Measurements from ENCODE around the gene TIE1. TPM values are rescaled to one million over a fixed set of nuclear protein-coding genes. Genes with fewer than 3 reads are reported as not detected.

The TIE1 gene
- total RNA-seq, 6 donors from 2014 or later: 23.9 to 170 (median 51.4) TPM

DNA sequence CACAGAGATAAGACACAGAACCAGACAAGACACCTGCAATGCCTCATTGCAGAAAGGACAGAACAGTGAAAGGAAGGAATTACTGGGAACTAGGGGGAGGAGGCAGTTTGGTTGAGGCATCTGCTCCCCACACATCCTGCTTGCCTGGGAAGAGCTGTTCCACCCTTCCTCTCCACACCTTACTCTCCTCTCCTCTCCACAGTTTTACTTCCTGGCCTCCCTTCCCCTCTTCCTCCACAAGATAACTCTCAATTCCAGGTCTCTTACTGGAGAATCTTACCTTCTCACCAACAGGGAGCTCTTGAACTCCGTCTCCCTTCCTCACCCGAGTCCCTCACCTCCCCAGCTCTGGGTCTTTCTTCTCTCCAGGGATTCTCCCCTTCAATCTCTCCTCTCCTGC, 64.9 kb downstream of the TIE1 start:
- Histone ChIP-seq H3K27me3 (no peaks in the 10 kb centered on the region), H3K4me1 (peaks cover 25 to 41% (median 31%) of the 10 kb centered on the region in 4 donors), H3K4me3 (peak overlapping the region in 2 of 4 donors; percentile 82 to 90), H3K9me3 (no peaks in the 10 kb centered on the region), H3K27ac (peak overlapping the region; percentile 93 to 98 (median 98)), H3K36me3 (peaks cover 15 to 49% (median 42%) of the 10 kb centered on the region in 4 donors)
- ATAC-seq (ENCODE audit: low FRiP score in 2 of 2) (no peak), DNase-seq (no peak)
- WGBS, 2 donors: 67 to 79% methylated on average over 2 of the region's 2 CpGs
- TF ChIP-seq, protein P1, sequence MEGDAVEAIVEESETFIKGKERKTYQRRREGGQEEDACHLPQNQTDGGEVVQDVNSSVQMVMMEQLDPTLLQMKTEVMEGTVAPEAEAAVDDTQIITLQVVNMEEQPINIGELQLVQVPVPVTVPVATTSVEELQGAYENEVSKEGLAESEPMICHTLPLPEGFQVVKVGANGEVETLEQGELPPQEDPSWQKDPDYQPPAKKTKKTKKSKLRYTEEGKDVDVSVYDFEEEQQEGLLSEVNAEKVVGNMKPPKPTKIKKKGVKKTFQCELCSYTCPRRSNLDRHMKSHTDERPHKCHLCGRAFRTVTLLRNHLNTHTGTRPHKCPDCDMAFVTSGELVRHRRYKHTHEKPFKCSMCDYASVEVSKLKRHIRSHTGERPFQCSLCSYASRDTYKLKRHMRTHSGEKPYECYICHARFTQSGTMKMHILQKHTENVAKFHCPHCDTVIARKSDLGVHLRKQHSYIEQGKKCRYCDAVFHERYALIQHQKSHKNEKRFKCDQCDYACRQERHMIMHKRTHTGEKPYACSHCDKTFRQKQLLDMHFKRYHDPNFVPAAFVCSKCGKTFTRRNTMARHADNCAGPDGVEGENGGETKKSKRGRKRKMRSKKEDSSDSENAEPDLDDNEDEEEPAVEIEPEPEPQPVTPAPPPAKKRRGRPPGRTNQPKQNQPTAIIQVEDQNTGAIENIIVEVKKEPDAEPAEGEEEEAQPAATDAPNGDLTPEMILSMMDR (IDR thresholded peaks at IDR 0.05): no peak

GRCh38 chr1:43366179-43366578, 65.4 kb downstream of the TIE1 start:
- Histone ChIP-seq H3K4me3 (peak overlapping the region in 3 of 4 donors; percentile 82 to 90 (median 88)), H3K4me1 (peaks cover 25 to 41% (median 31%) of the 10 kb centered on the region in 4 donors), H3K27me3 (no peaks in the 10 kb centered on the region), H3K27ac (peak overlapping the region; percentile 93 to 98 (median 98)), H3K36me3 (peaks cover 15 to 44% (median 37%) of the 10 kb centered on the region in 4 donors), H3K9me3 (no peaks in the 10 kb centered on the region)
- TF ChIP-seq POLR2AphosphoS5 (IDR thresholded peaks at IDR 0.05) (peak in 1 of 2 donors; percentile 57), POLR2A (IDR thresholded peaks at IDR 0.05) (peak in 1 of 4 donors; percentile 47), EP300 (IDR thresholded peaks at IDR 0.05) (no peak)
- DNase-seq (peak; percentile 83 to 87), ATAC-seq (ENCODE audit: low FRiP score in 2 of 2) (peak in 1 of 2 donors; percentile 8)
- 54 to 67% methylated on average over 9 to 11 of the region's 11 CpGs for WGBS, 2 donors

DNA sequence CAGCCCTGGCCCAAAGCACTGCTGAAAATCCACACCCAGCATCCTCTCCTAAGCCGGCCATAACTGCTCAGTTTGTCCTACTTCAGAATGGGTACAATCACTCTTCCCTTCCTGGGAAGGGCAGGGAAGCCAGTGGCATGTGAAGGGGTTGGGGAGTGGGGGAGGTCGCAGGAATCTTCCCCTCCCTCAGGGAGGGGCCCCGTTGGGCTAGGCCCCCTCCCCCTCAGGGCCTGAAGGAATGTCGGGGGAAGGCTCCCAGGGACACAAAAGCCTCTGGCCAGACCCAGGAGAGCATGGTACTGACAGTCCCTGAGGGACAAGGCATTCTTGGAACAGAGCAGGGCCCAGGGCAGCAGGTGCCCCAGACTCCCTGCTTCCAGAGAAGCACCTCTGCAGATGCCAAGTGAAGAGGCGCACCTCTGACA, 65.8 kb downstream of the TIE1 start:
- Histone ChIP-seq H3K4me1 (peaks cover 25 to 41% (median 31%) of the 10 kb centered on the region in 4 donors), H3K4me3 (peak overlapping the region; percentile 68 to 90 (median 85)), H3K27ac (peak overlapping the region; percentile 93 to 98 (median 98)), H3K27me3 (no peaks in the 10 kb centered on the region), H3K36me3 (peaks cover 15 to 40% (median 34%) of the 10 kb centered on the region in 4 donors), H3K9me3 (no peaks in the 10 kb centered on the region)
- 28% methylated on average over 5 of the region's 5 CpGs; no CpG with 5 or more reads in 1 of the 2 donors for WGBS, 2 donors
- TF ChIP-seq, protein P1 (IDR thresholded peaks at IDR 0.05): no peak
- TF ChIP-seq POLR2A (IDR thresholded peaks at IDR 0.05) (no peak), EP300 (IDR thresholded peaks at IDR 0.05) (no peak), POLR2AphosphoS5 (IDR thresholded peaks at IDR 0.05) (peak in 1 of 2 donors; percentile 2)
- ATAC-seq (ENCODE audit: low FRiP score in 2 of 2) (no peak), DNase-seq (no peak)

GRCh38 chr1:43367026-43367903, 66.5 kb downstream of the TIE1 start:
- Histone ChIP-seq H3K4me3 (peak overlapping the region; percentile 68 to 90 (median 85)), H3K9me3 (no peaks in the 10 kb centered on the region), H3K4me1 (peaks cover 25 to 41% (median 31%) of the 10 kb centered on the region in 4 donors), H3K36me3 (peaks cover 15 to 33% (median 28%) of the 10 kb centered on the region in 4 donors), H3K27me3 (no peaks in the 10 kb centered on the region), H3K27ac (peak overlapping the region; percentile 93 to 98 (median 98))
- TF ChIP-seq, protein P1 (IDR thresholded peaks at IDR 0.05): no peak
- no peak for TF ChIP-seq POLR2AphosphoS5 (IDR thresholded peaks at IDR 0.05)
- no peak for TF ChIP-seq EP300 (IDR thresholded peaks at IDR 0.05)
- TF ChIP-seq POLR2A (IDR thresholded peaks at IDR 0.05): peak in 1 of 4 donors; percentile 6
- DNase-seq: peak; percentile 30 to 88
- 0% methylated on average over 17 to 37 of the region's 48 CpGs for WGBS, 2 donors
- peak; percentile 78 to 81 for ATAC-seq (ENCODE audit: low FRiP score in 2 of 2)

- Histone ChIP-seq H3K9me3 (no peaks in the 10 kb centered on the region), H3K4me3 (peak within 1 kb of the TSS; percentile 68 to 90 (median 85)), H3K36me3 (peaks cover 15 to 25% (median 22%) of the 10 kb centered on the region in 4 donors), H3K27ac (peak within 1 kb of the TSS; percentile 93 to 98 (median 98)), H3K27me3 (no peaks in the 10 kb centered on the region), H3K4me1 (peaks cover 25 to 41% (median 31%) of the 10 kb centered on the region in 4 donors)
- 0% methylated on average over 9 to 30 of the region's 58 CpGs for WGBS, 2 donors
- ATAC-seq (ENCODE audit: low FRiP score in 2 of 2) (peak; percentile 92 to 98), DNase-seq (peak; percentile 95 to 99)
- peak in 3 of 4 donors; percentile 78 to 92 (median 80) for TF ChIP-seq POLR2A (IDR thresholded peaks at IDR 0.05)
- TF ChIP-seq, protein P1 (IDR thresholded peaks at IDR 0.05): peak in 3 of 6 experiments; percentile 22 to 41 (median 38)
- peak; percentile 62 to 79 for TF ChIP-seq POLR2AphosphoS5 (IDR thresholded peaks at IDR 0.05)
- TF ChIP-seq EP300 (IDR thresholded peaks at IDR 0.05): no peak
Measured at GRCh38 chr1:43367904-43368645, 67.3 kb downstream of the TIE1 start, which contains the start of gene ELOVL1. Gene ELOVL1, minus strand, starts transcription at chr1:43368011. Its CDS starts 2,402 bp downstream, at chr1:43365609.

Measured in upper lobe of left lung (tissue), 6 donors.